ENCODE measurements around the gene AHI1. TPM values are rescaled to one million over a fixed set of nuclear protein-coding genes. Genes with fewer than 3 reads are reported as not detected.

AHI1 gene
- total and polyA plus RNA-seq, 2 donors from 2014 or later: 9.1 to 28.5 TPM

DNA sequence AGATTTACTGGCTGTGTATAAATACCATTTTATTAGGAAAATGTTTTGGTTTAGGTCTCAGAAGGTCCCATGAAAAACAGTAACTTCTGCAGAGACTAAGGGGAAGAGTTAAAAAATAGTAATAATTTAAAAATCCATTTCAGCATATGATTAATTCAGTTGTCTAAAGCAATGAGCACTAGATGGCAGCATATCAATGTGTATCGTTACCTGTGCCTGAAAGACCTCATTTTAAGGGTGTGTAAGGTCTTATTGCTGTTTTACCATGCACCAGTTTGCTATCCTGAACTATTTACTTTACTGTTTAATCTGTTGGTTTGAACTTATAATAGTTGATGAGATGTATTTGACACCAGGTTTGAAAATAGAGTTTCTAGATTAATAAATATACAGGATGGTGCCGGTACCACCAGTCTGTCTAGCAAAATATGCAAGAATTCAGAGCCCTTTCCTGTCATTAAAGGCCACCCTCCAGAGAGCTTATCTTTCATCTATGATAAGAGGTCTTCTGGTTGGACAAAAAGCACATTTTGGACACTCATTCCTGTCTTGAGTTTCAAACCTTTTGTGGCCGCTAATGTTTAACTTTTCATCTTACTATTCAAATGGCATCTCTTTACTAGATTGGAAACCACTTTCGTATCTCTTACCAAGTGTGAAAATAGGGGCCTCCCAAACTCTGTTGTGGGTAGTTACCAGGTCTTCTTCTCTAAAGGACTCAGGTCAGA, 8.9 kb upstream of the AHI1 start:
- Histone ChIP-seq H3K4me1 (ENCODE audit: control insufficient read depth in 2 of 3, insufficient read depth in 2 of 3, low read depth in 1 of 3, low read length in 3 of 3) (peaks cover 0 to 6% (median 0%) of the 10 kb centered on the region in 3 donors), H3K27ac (ENCODE audit: low read depth in 2 of 2, low read length in 2 of 2) (no peak overlapping the region), H3K27me3 (ENCODE audit: control insufficient read depth, insufficient read depth, low read length) (no peaks in the 10 kb centered on the region), H3K4me3 (ENCODE audit: low read length in 3 of 3) (no peak overlapping the region), H3K9ac (ENCODE audit: low read length in 3 of 3) (peak overlapping the region in 1 of 3 donors; percentile 2), H3K36me3 (ENCODE audit: control insufficient read depth in 2 of 3, insufficient read depth in 3 of 3, low read length in 3 of 3) (no peaks in the 10 kb centered on the region), H3K9me3 (ENCODE audit: control insufficient read depth in 2 of 3, insufficient read depth in 1 of 3, low read length in 3 of 3) (no peaks in the 10 kb centered on the region)
- peak; percentile 87 for FAIRE-seq
- intact Hi-C loops (cut with DNase I): no loop called here
- peak in 2 of 5 donors; percentile 56 to 68 for DNase-seq
- peak; percentile 64 for TF ChIP-seq CTCF (IDR thresholded peaks at IDR 0.05; ENCODE audit: borderline replicate concordance, extremely low read depth, insufficient read depth)

GRCh38 chr6:135505648-135506047, 8.1 kb upstream of the AHI1 start:
- intact Hi-C loops (cut with DNase I): no loop called here
- FAIRE-seq: no peak
- no peak overlapping the region for H3K27ac ChIP-seq (ENCODE audit: low read depth in 2 of 2, low read length in 2 of 2)

GRCh38 chr6:135505222-135505621, 7.7 kb upstream of the AHI1 start:
- intact Hi-C loops (cut with DNase I): no loop called here

More at GRCh38 chr6:135505648-135506047, 8.1 kb upstream of the AHI1 start:
- Histone ChIP-seq H3K9ac (ENCODE audit: low read length in 3 of 3) (no peak overlapping the region), H3K4me1 (ENCODE audit: control insufficient read depth in 2 of 3, insufficient read depth in 2 of 3, low read depth in 1 of 3, low read length in 3 of 3) (peaks cover 0 to 6% (median 0%) of the 10 kb centered on the region in 3 donors), H3K4me3 (ENCODE audit: low read length in 3 of 3) (no peak overlapping the region), H3K27me3 (ENCODE audit: control insufficient read depth, insufficient read depth, low read length) (no peaks in the 10 kb centered on the region), H3K9me3 (ENCODE audit: control insufficient read depth in 2 of 3, insufficient read depth in 1 of 3, low read length in 3 of 3) (no peaks in the 10 kb centered on the region), H3K36me3 (ENCODE audit: control insufficient read depth in 2 of 3, insufficient read depth in 3 of 3, low read length in 3 of 3) (no peaks in the 10 kb centered on the region)
- no peak for DNase-seq
- no peak for TF ChIP-seq CTCF (IDR thresholded peaks at IDR 0.05; ENCODE audit: borderline replicate concordance, extremely low read depth, insufficient read depth)

More at GRCh38 chr6:135505222-135505621, 7.7 kb upstream of the AHI1 start:
- Histone ChIP-seq H3K36me3 (ENCODE audit: control insufficient read depth in 2 of 3, insufficient read depth in 3 of 3, low read length in 3 of 3) (no peaks in the 10 kb centered on the region), H3K27ac (ENCODE audit: low read depth in 2 of 2, low read length in 2 of 2) (no peak overlapping the region), H3K27me3 (ENCODE audit: control insufficient read depth, insufficient read depth, low read length) (no peaks in the 10 kb centered on the region), H3K4me3 (ENCODE audit: low read length in 3 of 3) (no peak overlapping the region), H3K9ac (ENCODE audit: low read length in 3 of 3) (no peak overlapping the region), H3K9me3 (ENCODE audit: control insufficient read depth in 2 of 3, insufficient read depth in 1 of 3, low read length in 3 of 3) (no peaks in the 10 kb centered on the region), H3K4me1 (ENCODE audit: control insufficient read depth in 2 of 3, insufficient read depth in 2 of 3, low read depth in 1 of 3, low read length in 3 of 3) (peaks cover 0 to 6% (median 0%) of the 10 kb centered on the region in 3 donors)
- DNase-seq (peak in 1 of 5 donors; percentile 37), FAIRE-seq (no peak)
- TF ChIP-seq CTCF (IDR thresholded peaks at IDR 0.05; ENCODE audit: borderline replicate concordance, extremely low read depth, insufficient read depth): no peak
